H9 (cell line): Measurements from ENCODE around the gene AKAP12. TPM values are rescaled to one million over a fixed set of nuclear protein-coding genes. Genes with fewer than 3 reads are reported as not detected.

Source experiments
- DNase-seq: peaks from one replicate; pipeline ENCODE4 v3.0.0-alpha.2; 2017
- H2AFZ ChIP-seq: one replicate; pipeline ENCODE4 v1.6.1; 2013; ENCODE audit warnings: mild to moderate bottlenecking, low read length, control low read depth, moderate library complexity
- H2AK5ac ChIP-seq: 2 replicates; pipeline ENCODE4 v1.6.1; 2013; ENCODE audit warnings: low read length, control low read depth, mixed read lengths; ENCODE audit not compliant: insufficient read length
- H2BK120ac ChIP-seq: one replicate; pipeline ENCODE4 v1.6.1; 2013; ENCODE audit warnings: low read depth, mild to moderate bottlenecking, low read length, control low read depth, inconsistent platforms; ENCODE audit not compliant: poor library complexity, severe bottlenecking
- H2BK12ac ChIP-seq: 2 replicates; pipeline ENCODE4 v1.6.1; 2013; ENCODE audit warnings: low read length, control low read depth, mixed read lengths, low read depth; ENCODE audit not compliant: insufficient read length
- H2BK15ac ChIP-seq: 2 replicates; pipeline ENCODE4 v1.6.1; 2013; ENCODE audit warnings: low read depth, low read length, control low read depth
- H2BK20ac ChIP-seq: one replicate; pipeline ENCODE4 v1.6.1; 2013; ENCODE audit warnings: low read depth, mild to moderate bottlenecking, low read length, control low read depth, inconsistent platforms; ENCODE audit not compliant: poor library complexity, severe bottlenecking
- H2BK5ac ChIP-seq: 2 replicates; pipeline ENCODE4 v1.6.1; 2013; ENCODE audit warnings: low read length, control low read depth, mixed read lengths; ENCODE audit not compliant: insufficient read length
- H3K14ac ChIP-seq: 2 replicates; pipeline ENCODE4 v1.6.1; 2013; ENCODE audit warnings: low read length, control low read depth; ENCODE audit not compliant: insufficient read depth
- H3K18ac ChIP-seq: 2 replicates; pipeline ENCODE4 v1.6.1; 2013; ENCODE audit warnings: low read depth, mild to moderate bottlenecking, mixed read lengths, low read length, control low read depth; ENCODE audit not compliant: insufficient read length
- H3K23ac ChIP-seq: 2 replicates; pipeline ENCODE4 v1.6.1; 2013; ENCODE audit warnings: low read length, control low read depth, mixed read lengths, low read depth; ENCODE audit not compliant: insufficient read length
- H3K23me2 ChIP-seq: 2 replicates; pipeline ENCODE4 v1.6.1; 2013; ENCODE audit warnings: low read depth, mild to moderate bottlenecking, mixed read lengths, low read length, control low read depth; ENCODE audit not compliant: insufficient read length, poor library complexity, severe bottlenecking
- H3K27ac ChIP-seq: 2 replicates; pipeline ENCODE4 v1.5.1; 2013; ENCODE audit warnings: low read length, control low read depth, mixed read lengths, low read depth; ENCODE audit not compliant: insufficient read length
- H3K27me3 ChIP-seq: 2 replicates; pipeline ENCODE4 v1.6.1; 2013; ENCODE audit warnings: low read length, control low read depth, inconsistent platforms; ENCODE audit not compliant: insufficient read depth
- H3K4ac ChIP-seq: 2 replicates; pipeline ENCODE4 v1.6.1; 2013; ENCODE audit warnings: low read depth, mild to moderate bottlenecking, control low read depth, inconsistent platforms, low read length, moderate library complexity
- H3K4me1 ChIP-seq: 2 replicates; pipeline ENCODE4 v1.6.1; 2013; ENCODE audit warnings: low read length, control low read depth, inconsistent platforms; ENCODE audit not compliant: insufficient read depth
- H3K4me2 ChIP-seq: 2 replicates; pipeline ENCODE4 v1.6.1; 2013; ENCODE audit warnings: low read length, control low read depth, mixed read lengths; ENCODE audit not compliant: insufficient read length, insufficient read depth
- H3K56ac ChIP-seq: 2 replicates; pipeline ENCODE4 v1.6.1; 2013; ENCODE audit warnings: low read depth, mild to moderate bottlenecking, mixed read lengths, low read length, control low read depth; ENCODE audit not compliant: insufficient read length
- H3K79me1 ChIP-seq: 2 replicates; pipeline ENCODE4 v1.6.1; 2013; ENCODE audit warnings: low read depth, mild to moderate bottlenecking, moderate library complexity, low read length, control low read depth, inconsistent platforms; ENCODE audit not compliant: insufficient read depth, poor library complexity, severe bottlenecking
- H3K79me2 ChIP-seq: 2 replicates; pipeline ENCODE4 v1.6.1; 2013; ENCODE audit warnings: low read length, control low read depth, inconsistent platforms; ENCODE audit not compliant: insufficient read depth
- H3K9ac ChIP-seq: 2 replicates; pipeline ENCODE4 v1.6.1; 2013; ENCODE audit warnings: low read length, control low read depth, mixed read lengths; ENCODE audit not compliant: insufficient read length; ENCODE audit errors: extremely low read depth
- H3K9me3 ChIP-seq: one replicate; pipeline ENCODE4 v1.6.1; 2013; ENCODE audit warnings: low read depth, low read length, inconsistent platforms; ENCODE audit not compliant: control insufficient read depth
- H3T11ph ChIP-seq: one replicate; pipeline ENCODE4 v1.6.1; 2013; ENCODE audit warnings: mild to moderate bottlenecking, low read length, control low read depth, inconsistent platforms
- H4K20me1 ChIP-seq: one replicate; pipeline ENCODE4 v1.6.1; 2013; ENCODE audit not compliant: control insufficient read depth, insufficient read length, insufficient read depth
- H4K5ac ChIP-seq: 2 replicates; pipeline ENCODE4 v1.6.1; 2013; ENCODE audit warnings: low read depth, mild to moderate bottlenecking, mixed read lengths, low read length, control low read depth; ENCODE audit not compliant: insufficient read length
- H4K8ac ChIP-seq: replicated peaks from 2 replicates; pipeline ENCODE4 v1.6.1; 2013; ENCODE audit warnings: low read length, control low read depth, mixed read lengths, low read depth; ENCODE audit not compliant: insufficient read length
- H4K91ac ChIP-seq: 2 replicates; pipeline ENCODE4 v1.6.1; 2013; ENCODE audit warnings: low read depth, mild to moderate bottlenecking, moderate library complexity, mixed read lengths, low read length, control low read depth; ENCODE audit not compliant: insufficient read length
- H3K27ac Mint-ChIP-seq, 3 experiments: 2 replicates in 2 of 3; 3 replicates in 1 of 3; pipeline ENCODE4 v1.8.0; 2020 to 2021; ENCODE audit warnings: mixed read lengths in 3 of 3, mild to moderate bottlenecking in 1 of 3, moderate library complexity in 1 of 3
- H3K27me3 Mint-ChIP-seq: 2 replicates; pipeline ENCODE4 v1.8.0; 2021; ENCODE audit warnings: low read depth, mild to moderate bottlenecking, moderate library complexity, mixed read lengths
- H3K36me3 Mint-ChIP-seq, 3 experiments: 2 replicates in 2 of 3; 3 replicates in 1 of 3; pipeline ENCODE4 v1.8.0; 2020 to 2021; ENCODE audit warnings: low read depth in 3 of 3, mixed read lengths in 3 of 3; ENCODE audit not compliant: insufficient read depth in 1 of 3
- H3K4me1 Mint-ChIP-seq, 2 experiments: 2 replicates each; pipeline ENCODE4 v1.8.0; 2020; ENCODE audit warnings: mixed read lengths in 2 of 2
- H3K4me3 Mint-ChIP-seq, 2 experiments: 2 replicates in 1 of 2; 3 replicates in 1 of 2; pipeline ENCODE4 v1.8.0; 2020 to 2021; ENCODE audit warnings: mild to moderate bottlenecking in 2 of 2, mixed read lengths in 2 of 2, moderate library complexity in 1 of 2
- H3K9me3 Mint-ChIP-seq, 2 experiments: 2 replicates in 1 of 2; 3 replicates in 1 of 2; pipeline ENCODE4 v1.8.0; 2020; ENCODE audit warnings: mild to moderate bottlenecking in 2 of 2, mixed read lengths in 2 of 2, moderate library complexity in 1 of 2
- CTCF ChIP-seq: fragments of 200-600 bp; sonication (generic); conservative IDR thresholded peaks from 3 replicates; pipeline ENCODE4 v1.8.0; 2021; ENCODE audit warnings: antibody characterized with exemption, mild to moderate bottlenecking
- WGBS: extraction: QIAGEN DNeasy Blood & Tissue Kit; methylation state at CpG from one replicate; pipeline ENCODE4 v1.1.7; 2013; ENCODE audit warnings: missing lambda C conversion rate, low lambda C conversion rate, mixed read lengths; ENCODE audit not compliant: insufficient read length; ENCODE audit errors: extremely low coverage; 5-methylcytosine and 5-hydroxymethylcytosine counted together
- total RNA-seq: library from RNA; stranded (reverse); gene quantifications from 2 replicates; pipeline ENCODE4 v1.2.1, GENCODE V29; 2021

The AKAP12 gene
- total RNA-seq, 1 experiment from 2014 or later = 52.3 TPM

GRCh38 chr6:151300267-151300991 lies 60.7 kb downstream of the AKAP12 start:
- H4K8ac ChIP-seq = no peak overlapping the region
- H3K4me1 ChIP-seq = no peaks in the 10 kb centered on the region
- no peaks in the 10 kb centered on the region for H4K20me1 ChIP-seq
- no peak overlapping the region for H3T11ph ChIP-seq
- H3K79me2 ChIP-seq = no peaks in the 10 kb centered on the region
- H3K23ac ChIP-seq = no peak overlapping the region
- Mint-ChIP-seq H3K27me3 (no peaks in the 10 kb centered on the region), H3K36me3 (no peaks in the 10 kb centered on the region; a peak in 1 of 7 replicates), H3K9me3 (no peaks in the 10 kb centered on the region), H3K4me1 (peaks cover 0 to 12% of the 10 kb centered on the region in 2 experiments; a peak in 2 of 4 replicates), H3K27ac (no peak overlapping the region), H3K4me3 (no peak overlapping the region)
- H2AK5ac ChIP-seq = no peak overlapping the region
- H4K91ac ChIP-seq = no peak overlapping the region
- no peak overlapping the region for H2BK5ac ChIP-seq
- H2AFZ ChIP-seq = no peak overlapping the region
- no peak overlapping the region for H2BK15ac ChIP-seq
- H2BK12ac ChIP-seq = no peak overlapping the region
- no CpG with 5 or more reads among the region's 8 CpGs for WGBS
- H3K4ac ChIP-seq = no peak overlapping the region
- no peak for TF ChIP-seq CTCF
- no peak overlapping the region for H4K5ac ChIP-seq
- H2BK20ac ChIP-seq = no peak overlapping the region
- H3K14ac ChIP-seq = no peak overlapping the region; the same call in 1 of the 2 replicates
- no peak for DNase-seq
- no peak overlapping the region for H3K9ac ChIP-seq
- no peak overlapping the region for H2BK120ac ChIP-seq
- no peak overlapping the region for H3K4me2 ChIP-seq
- no peak overlapping the region for H3K56ac ChIP-seq
- no peak overlapping the region for H3K18ac ChIP-seq
- H3K27ac ChIP-seq = no peak overlapping the region
- H3K27me3 ChIP-seq = no peaks in the 10 kb centered on the region
- no peaks in the 10 kb centered on the region for H3K9me3 ChIP-seq
- H3K79me1 ChIP-seq = no peaks in the 10 kb centered on the region
- H3K23me2 ChIP-seq = no peaks in the 10 kb centered on the region
